Heart left ventricle (tissue), 16 donors: ENCODE data around the gene NECTIN4. TPM values are rescaled to one million over a fixed set of nuclear protein-coding genes. Genes with fewer than 3 reads are reported as not detected.

Experiments
- ATAC-seq, 4 donors: fragments of 200-7000 bp; cut with Tn5 transposase; one replicate each; pipeline ENCODE4 v1.9.1; 2020 to 2022; ENCODE audit warnings: moderate library complexity in 4 of 4, mild to moderate bottlenecking in 3 of 4, moderate number of reproducible peaks in 1 of 4
- DNase-seq, 5 donors: peaks; one replicate each; pipeline ENCODE4 v3.0.0-alpha.2; 2020
- H3K27ac ChIP-seq, 12 donors: fragments of 200-600 bp; sonication (generic) in 4 of 12; one replicate each; pipeline versions ENCODE4 v1.5.0 to v1.8.0; 2016 to 2022; ENCODE audit warnings: mild to moderate bottlenecking in 2 of 12
- H3K27me3 ChIP-seq, 9 donors: fragments of 200-600 bp; sonication (generic) in 2 of 9; one replicate each; pipeline versions ENCODE4 v1.5.1 to v1.8.0; 2016 to 2022; ENCODE audit warnings: mild to moderate bottlenecking in 3 of 9
- H3K36me3 ChIP-seq, 9 donors: fragments of 200-600 bp; sonication (generic) in 2 of 9; one replicate each; pipeline versions ENCODE4 v1.5.0 to v1.8.0; 2018 to 2022; ENCODE audit warnings: mild to moderate bottlenecking in 2 of 9
- H3K4me1 ChIP-seq, 12 donors: fragments of 200-600 bp; sonication (generic) in 4 of 12; one replicate each; pipeline versions ENCODE4 v1.5.0 to v1.8.0; 2016 to 2022; ENCODE audit warnings: mild to moderate bottlenecking in 3 of 12
- H3K4me3 ChIP-seq, 12 donors: fragments of 200-600 bp; sonication (generic) in 4 of 12; one replicate each; pipeline versions ENCODE4 v1.5.0 to v1.8.0; 2017 to 2022; ENCODE audit warnings: mild to moderate bottlenecking in 9 of 12, moderate library complexity in 4 of 12
- H3K9me3 ChIP-seq, 12 donors: fragments of 200-600 bp; sonication (generic) in 4 of 12; one replicate each; pipeline versions ENCODE4 v1.5.0 to v1.8.0; 2016 to 2022; ENCODE audit warnings: mild to moderate bottlenecking in 1 of 12
- POLR2A ChIP-seq, 2 donors: fragments of 450-650 bp; IDR thresholded peaks; one replicate each; pipeline ENCODE4 v1.6.1; 2017; ENCODE audit warnings: antibody characterized with exemption in 2 of 2, mild to moderate bottlenecking in 2 of 2, moderate library complexity in 2 of 2
- WGBS, 4 donors: extraction: QIAGEN DNeasy Blood & Tissue Kit in 2 of 4; methylation state at CpG; one replicate each; pipeline versions ENCODE4 v1.1.5 to v1.1.7; 2013 to 2018; 5-methylcytosine and 5-hydroxymethylcytosine counted together
- intact Hi-C, 10 donors: fragments of 100-400 bp; cut with DNase I; formaldehyde crosslinking; loops; one replicate each; pipeline versions ENCODE4 v1.11.1 to v1.14.2; 2022
- polyA plus RNA-seq, 2 donors: library from polyadenylated mRNA; stranded (reverse); fragments of 200-250 nt; gene quantifications; one replicate each; pipeline ENCODE4 v1.2.3, GENCODE V29; 2013
- total RNA-seq, 9 donors: library from RNA; depleted of rRNA in 2 of 9; stranded (reverse); fragments of >200 nt in 2 of 9; fragmentation: NEBNext Ultra II Directional in 3 of 9; extraction: Animal tissue kit (Norgen Biotek cat#: 25700) in 3 of 9; gene quantifications; one replicate each; pipeline versions ENCODE4 v1.1.0 to v1.2.4, GENCODE V29; 2016 to 2023
- TF ChIP-seq, protein P1 (sequence below), 12 donors: fragments of 200-600 bp; sonication (generic) in 4 of 12; IDR thresholded peaks; one replicate each; pipeline versions ENCODE4 v1.5.0 to v1.8.0; 2018 to 2022; ENCODE audit warnings: antibody characterized with exemption in 12 of 12, mild to moderate bottlenecking in 5 of 12
- donor health status: ischemic (EF 13 %, LVEDD 7.1; RV severe dilation, severe dysfunction).
- donor health status: healthy with polysubstance abuse.
- donor health status: DM: no; HTN: yes; CAD: no.
- donor health status: DM: no; HTN: no; CAD: no.
- donor health status: ischemic (EF 25% LVEDD 6.9; RV normal size, moderate dysfunction).
- donor health status: ischemic (EF 25% LVEDD 5.7; RV mildly dilated, moderate dysfunction).
- donor health status: healthy.
- donor health status: DM: yes; HTN: yes; CAD: no.
- donor health status: ischemic (EF 35%, LVEDD 5.7; RV mildly dilated, moderate dysfunction).
- donor health status: nonischemic (EF 11% LVEDD 7.7; RV severe dilation, severe dysfunction).
- donor health status: DM: yes; HTN: yes; CAD: no.
- donor health status: PGD.
- donor health status: ischemic (EF 29% LVEDD 5.4; RV normal size, mild dysfunction).
- donor health status: nonischemic (EF 23%, LVEDD 6.1; RV moderate dilation, normal function).

Gene NECTIN4
- total and polyA plus RNA-seq, 11 donors, result 0.03 to 0.53 (median 0.07) TPM; not detected in 8

DNA sequence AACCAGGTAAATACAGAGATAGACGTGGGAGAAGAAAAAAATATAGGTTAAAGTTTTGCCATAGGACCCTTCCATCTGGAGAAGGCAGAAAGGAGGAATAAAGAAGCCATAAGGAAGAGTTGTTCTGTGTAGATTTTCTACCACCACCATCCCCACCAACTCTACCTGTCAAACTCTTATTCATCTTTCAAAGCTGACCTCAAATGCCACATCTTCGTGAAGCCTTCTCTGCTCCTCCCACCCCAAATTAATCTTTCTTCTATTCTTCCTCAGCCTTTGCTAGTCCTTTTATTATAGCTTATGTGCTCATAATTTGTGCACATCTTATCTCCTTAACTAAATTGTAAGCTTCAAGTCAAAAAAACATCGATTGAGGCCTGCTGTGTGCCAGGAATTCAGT is 1.3 kb upstream of the NECTIN4 start:
- intact Hi-C loops, result loop anchor here in 3 of 10 donors (10.0 kb wide), 2 partner anchors 256 to 366 kb away; no protein-coding TSS in a partner anchor
- Histone ChIP-seq H3K9me3 (no peaks in the 10 kb centered on the region), H3K27me3 (no peaks in the 10 kb centered on the region), H3K27ac (no peak overlapping the region), H3K36me3 (no peaks in the 10 kb centered on the region), H3K4me3 (no peak overlapping the region), H3K4me1 (peaks cover 0 to 2% (median 0%) of the 10 kb centered on the region in 12 donors)
- ATAC-seq (no peak), DNase-seq (no peak)
- 82 to 87% (median 86%) methylated on average over 3 of the region's 3 CpGs for WGBS, 4 donors
- TF ChIP-seq, protein P1, sequence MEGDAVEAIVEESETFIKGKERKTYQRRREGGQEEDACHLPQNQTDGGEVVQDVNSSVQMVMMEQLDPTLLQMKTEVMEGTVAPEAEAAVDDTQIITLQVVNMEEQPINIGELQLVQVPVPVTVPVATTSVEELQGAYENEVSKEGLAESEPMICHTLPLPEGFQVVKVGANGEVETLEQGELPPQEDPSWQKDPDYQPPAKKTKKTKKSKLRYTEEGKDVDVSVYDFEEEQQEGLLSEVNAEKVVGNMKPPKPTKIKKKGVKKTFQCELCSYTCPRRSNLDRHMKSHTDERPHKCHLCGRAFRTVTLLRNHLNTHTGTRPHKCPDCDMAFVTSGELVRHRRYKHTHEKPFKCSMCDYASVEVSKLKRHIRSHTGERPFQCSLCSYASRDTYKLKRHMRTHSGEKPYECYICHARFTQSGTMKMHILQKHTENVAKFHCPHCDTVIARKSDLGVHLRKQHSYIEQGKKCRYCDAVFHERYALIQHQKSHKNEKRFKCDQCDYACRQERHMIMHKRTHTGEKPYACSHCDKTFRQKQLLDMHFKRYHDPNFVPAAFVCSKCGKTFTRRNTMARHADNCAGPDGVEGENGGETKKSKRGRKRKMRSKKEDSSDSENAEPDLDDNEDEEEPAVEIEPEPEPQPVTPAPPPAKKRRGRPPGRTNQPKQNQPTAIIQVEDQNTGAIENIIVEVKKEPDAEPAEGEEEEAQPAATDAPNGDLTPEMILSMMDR (IDR thresholded peaks at IDR 0.05), result no peak
- no peak for TF ChIP-seq POLR2A (IDR thresholded peaks at IDR 0.05)

DNA sequence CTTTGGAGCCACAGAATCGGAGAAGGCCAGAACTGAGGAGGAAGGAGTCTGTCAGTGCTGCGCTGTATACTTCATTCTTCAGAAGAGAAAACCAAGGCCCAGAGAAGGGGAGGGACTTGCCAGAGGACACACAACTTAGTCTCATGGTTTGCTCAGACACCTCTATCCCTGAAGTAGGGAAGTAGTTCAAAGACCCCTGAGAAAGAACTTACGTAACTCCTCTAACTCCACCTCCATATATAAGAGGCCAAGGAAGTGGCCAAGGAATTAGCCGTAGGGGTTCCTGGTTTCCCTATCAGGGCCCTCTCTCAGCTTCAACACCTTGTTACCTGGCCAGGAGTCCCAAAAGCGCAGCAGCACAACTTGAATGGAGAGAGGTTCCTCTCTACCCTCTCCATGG is 580 bp upstream of the NECTIN4 start:
- intact Hi-C loops, result loop anchor here in 3 of 10 donors (10.0 kb wide), 2 partner anchors 255 to 365 kb away; no protein-coding TSS in a partner anchor
- Histone ChIP-seq H3K9me3 (no peaks in the 10 kb centered on the region), H3K4me3 (no peak overlapping the region), H3K27me3 (no peaks in the 10 kb centered on the region), H3K4me1 (no peaks in the 10 kb centered on the region), H3K27ac (no peak overlapping the region), H3K36me3 (no peaks in the 10 kb centered on the region)
- ATAC-seq (no peak), DNase-seq (no peak)
- WGBS, 4 donors, result 93 to 98% (median 96%) methylated on average over 5 of the region's 5 CpGs
- TF ChIP-seq, protein P1 (IDR thresholded peaks at IDR 0.05), result no peak
- TF ChIP-seq POLR2A (IDR thresholded peaks at IDR 0.05), result no peak

DNA sequence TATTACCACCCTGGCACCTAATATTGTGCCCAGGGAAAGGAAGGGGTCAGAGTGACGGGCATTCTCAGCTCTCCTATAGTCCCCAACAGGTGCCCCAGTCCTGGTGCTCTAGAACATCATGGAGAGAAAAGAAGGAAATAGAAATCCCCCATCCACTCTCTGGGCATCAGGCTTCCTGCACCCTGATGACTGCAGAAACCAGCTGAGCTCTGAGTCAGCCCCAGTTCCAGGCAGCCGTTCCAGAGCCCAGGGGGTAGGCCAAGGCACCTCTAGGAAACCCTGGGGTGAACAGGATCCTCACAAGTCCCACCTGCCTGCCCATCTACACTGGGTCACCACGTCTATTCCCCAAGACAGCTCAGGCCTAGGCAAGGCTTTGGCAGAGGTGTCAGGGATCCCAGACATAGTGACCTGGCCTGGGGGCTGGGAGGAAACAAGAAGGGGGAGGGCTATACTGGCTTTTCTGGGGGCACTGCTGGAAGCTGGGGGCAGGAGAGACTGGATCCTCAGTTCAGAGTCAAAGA is 709 bp downstream of the NECTIN4 start:
- Histone ChIP-seq H3K9me3 (no peaks in the 10 kb centered on the region), H3K4me3 (no peak overlapping the region), H3K36me3 (no peaks in the 10 kb centered on the region), H3K27me3 (no peaks in the 10 kb centered on the region), H3K4me1 (peaks cover 0 to 2% (median 0%) of the 10 kb centered on the region in 12 donors), H3K27ac (no peak overlapping the region)
- ATAC-seq (no peak), DNase-seq (no peak)
- 83 to 89% (median 88%) methylated on average over 3 of the region's 3 CpGs for WGBS, 4 donors
- intact Hi-C loops, result no loop called here
- TF ChIP-seq POLR2A (IDR thresholded peaks at IDR 0.05), result no peak

DNA sequence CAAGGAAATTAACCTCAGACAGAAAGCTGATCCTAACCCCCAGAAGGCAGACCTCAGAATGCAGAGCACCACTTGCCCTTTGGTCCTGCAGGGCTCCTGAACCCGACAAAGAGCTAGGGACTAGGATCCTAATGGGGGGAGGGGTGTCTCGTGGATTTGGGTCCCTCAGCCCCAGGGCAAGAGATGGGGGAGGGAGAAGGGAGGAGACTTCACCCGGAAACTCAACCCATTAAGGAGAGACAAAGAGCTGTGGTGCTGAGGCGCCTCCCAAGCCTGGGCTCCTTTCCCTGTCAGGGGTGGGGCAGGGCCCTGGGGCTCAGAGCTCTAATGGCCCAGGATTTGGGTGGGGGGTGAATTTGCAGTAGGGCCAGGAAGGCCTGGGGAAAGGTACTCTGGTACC is 2.9 kb downstream of the NECTIN4 start:
- Histone ChIP-seq H3K27me3 (no peaks in the 10 kb centered on the region), H3K27ac (no peak overlapping the region), H3K4me1 (peaks cover 0 to 16% (median 0%) of the 10 kb centered on the region in 12 donors), H3K4me3 (no peak overlapping the region), H3K9me3 (no peaks in the 10 kb centered on the region), H3K36me3 (no peaks in the 10 kb centered on the region)
- WGBS, 4 donors, result 69 to 76% (median 75%) methylated on average over 4 of the region's 4 CpGs
- intact Hi-C loops, result no loop called here
- no peak for ATAC-seq
- no peak for DNase-seq
- TF ChIP-seq, protein P1 (IDR thresholded peaks at IDR 0.05), result no peak

DNA sequence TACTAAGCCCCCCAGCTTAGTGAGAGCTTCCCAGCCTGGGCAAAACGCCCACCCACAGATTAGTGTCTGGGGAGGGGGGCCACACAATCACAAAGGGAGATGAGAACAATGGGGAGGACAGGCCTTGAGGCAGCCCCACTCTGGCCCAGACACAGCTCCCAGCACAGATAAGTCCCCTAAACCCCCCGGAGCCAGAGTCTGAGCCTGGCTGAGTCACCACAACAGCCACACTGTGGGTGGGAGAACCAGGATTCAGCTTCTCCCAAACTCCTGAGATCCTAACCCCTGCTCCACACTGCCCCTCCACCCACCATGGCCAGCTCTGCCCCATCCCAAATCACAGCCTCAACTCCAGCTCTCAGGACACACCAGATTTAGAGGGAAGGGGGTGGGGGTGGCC is 4.2 kb downstream of the NECTIN4 start:
- Histone ChIP-seq H3K9me3 (no peaks in the 10 kb centered on the region), H3K27ac (no peak overlapping the region), H3K4me1 (peaks cover 0 to 16% (median 0%) of the 10 kb centered on the region in 12 donors), H3K27me3 (no peaks in the 10 kb centered on the region), H3K36me3 (no peaks in the 10 kb centered on the region), H3K4me3 (no peak overlapping the region)
- no peak for TF ChIP-seq POLR2A (IDR thresholded peaks at IDR 0.05)
- TF ChIP-seq, protein P1 (IDR thresholded peaks at IDR 0.05), result no peak
- DNase-seq (no peak), ATAC-seq (peak in 1 of 4 donors; percentile 28)
- intact Hi-C loops, result no loop called here
- WGBS, 4 donors, result 38 to 83% (median 69%) methylated on average over 1 to 2 of the region's 2 CpGs
